ENCODE results near the gene CDH4.

DNA sequence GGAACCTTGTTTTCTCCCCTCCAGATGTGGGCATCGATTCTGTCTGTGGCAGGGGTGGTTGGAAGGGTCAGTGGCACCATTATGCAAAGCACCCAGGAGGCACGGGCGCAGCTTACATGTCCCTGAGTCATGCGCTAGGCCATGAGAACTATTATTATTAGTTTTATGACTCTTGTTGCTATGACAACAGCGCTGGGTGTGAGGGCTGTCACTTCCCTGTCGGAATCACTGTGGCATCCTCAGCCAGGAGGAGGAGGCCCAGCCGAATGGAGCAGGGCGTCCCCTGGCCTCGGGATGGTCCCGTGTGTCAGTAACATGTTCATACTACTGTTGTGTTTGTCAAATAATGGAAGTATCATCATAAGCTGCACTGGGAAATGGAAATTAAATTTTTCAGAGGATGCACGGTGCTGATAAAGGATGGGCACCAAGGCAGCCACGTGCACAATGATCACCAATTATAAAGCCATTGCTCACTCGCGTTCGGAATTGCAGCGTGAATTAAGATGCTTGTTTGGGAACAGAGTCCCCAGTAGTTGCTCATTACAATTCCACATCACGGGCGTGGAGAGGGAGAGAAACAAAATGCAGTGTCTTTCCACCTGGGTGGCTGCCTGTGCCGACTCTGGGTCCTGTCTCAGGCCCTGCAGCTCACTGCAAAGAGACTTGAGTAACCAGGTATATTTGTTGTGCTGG lies 247.9 kb downstream of the CDH4 start:
- TF ChIP-seq POLR2A (IDR thresholded peaks at IDR 0.05), result no peak
- TF ChIP-seq, protein P1, sequence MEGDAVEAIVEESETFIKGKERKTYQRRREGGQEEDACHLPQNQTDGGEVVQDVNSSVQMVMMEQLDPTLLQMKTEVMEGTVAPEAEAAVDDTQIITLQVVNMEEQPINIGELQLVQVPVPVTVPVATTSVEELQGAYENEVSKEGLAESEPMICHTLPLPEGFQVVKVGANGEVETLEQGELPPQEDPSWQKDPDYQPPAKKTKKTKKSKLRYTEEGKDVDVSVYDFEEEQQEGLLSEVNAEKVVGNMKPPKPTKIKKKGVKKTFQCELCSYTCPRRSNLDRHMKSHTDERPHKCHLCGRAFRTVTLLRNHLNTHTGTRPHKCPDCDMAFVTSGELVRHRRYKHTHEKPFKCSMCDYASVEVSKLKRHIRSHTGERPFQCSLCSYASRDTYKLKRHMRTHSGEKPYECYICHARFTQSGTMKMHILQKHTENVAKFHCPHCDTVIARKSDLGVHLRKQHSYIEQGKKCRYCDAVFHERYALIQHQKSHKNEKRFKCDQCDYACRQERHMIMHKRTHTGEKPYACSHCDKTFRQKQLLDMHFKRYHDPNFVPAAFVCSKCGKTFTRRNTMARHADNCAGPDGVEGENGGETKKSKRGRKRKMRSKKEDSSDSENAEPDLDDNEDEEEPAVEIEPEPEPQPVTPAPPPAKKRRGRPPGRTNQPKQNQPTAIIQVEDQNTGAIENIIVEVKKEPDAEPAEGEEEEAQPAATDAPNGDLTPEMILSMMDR (IDR thresholded peaks at IDR 0.05), result no peak
